Uterus (tissue), 4 donors: ENCODE data around the gene TRIP4. TPM values are rescaled to one million over a fixed set of nuclear protein-coding genes. Genes with fewer than 3 reads are reported as not detected.

Experiments used
- DNase-seq, 2 donors: peaks; one replicate each; pipeline ENCODE4 v3.0.0-alpha.2; 2019 to 2020
- H3K27ac ChIP-seq, 2 donors: fragments of 200-600 bp; sonication (generic); 1 replicate in 1 of 2; 2 replicates in 1 of 2; pipeline ENCODE4 v1.5.1; 2016 to 2018
- H3K27me3 ChIP-seq, 2 donors: fragments of 200-600 bp; sonication (generic); one replicate each; pipeline ENCODE4 v1.5.1; 2018 to 2019; ENCODE audit warnings: control low read depth in 1 of 2
- H3K36me3 ChIP-seq, 2 donors: fragments of 200-600 bp; sonication (generic); one replicate each; pipeline ENCODE4 v1.5.1; 2019; ENCODE audit warnings: control low read depth in 1 of 2
- H3K4me1 ChIP-seq, 2 donors: fragments of 200-600 bp; sonication (generic); one replicate each; pipeline ENCODE4 v1.5.1; 2018 to 2019; ENCODE audit warnings: control low read depth in 1 of 2
- H3K4me3 ChIP-seq, 2 donors: fragments of 200-600 bp; sonication (generic); 1 replicate in 1 of 2; 2 replicates in 1 of 2; pipeline ENCODE4 v1.5.1; 2018 to 2019; ENCODE audit warnings: mild to moderate bottlenecking in 1 of 2
- H3K9me3 ChIP-seq, 2 donors: fragments of 200-600 bp; sonication (generic); one replicate each; pipeline ENCODE4 v1.5.1; 2019; ENCODE audit warnings: control low read depth in 1 of 2
- CTCF ChIP-seq, 4 experiments: fragments of 200-600 bp in 2 of 4; fragments of 450-650 bp in 2 of 4; sonication (generic) in 2 of 4; IDR thresholded peaks; one replicate each; pipeline ENCODE4 v1.5.1; 2016 to 2019; ENCODE audit warnings: antibody characterized with exemption in 4 of 4, mild to moderate bottlenecking in 2 of 4, moderate library complexity in 1 of 4
- POLR2A ChIP-seq, 2 donors: fragments of 450-650 bp; IDR thresholded peaks; one replicate each; pipeline ENCODE4 v1.6.1; 2016; ENCODE audit warnings: antibody characterized with exemption in 2 of 2, mild to moderate bottlenecking in 1 of 2, moderate library complexity in 1 of 2
- intact Hi-C: fragments of 100-400 bp; cut with DNase I; formaldehyde crosslinking; loops from one replicate; pipeline ENCODE4 v1.15.1; 2023; ENCODE audit warnings: low total_unique reads
- total RNA-seq, 4 donors: library from RNA; depleted of rRNA in 3 of 4; stranded (reverse); fragments of >200 nt in 3 of 4; gene quantifications; one replicate each; pipeline versions ENCODE4 v1.1.0 to v1.2.4, GENCODE V29; 2014 to 2023
- donor health status: DM: yes; HTN: yes; CAD: no.

Gene TRIP4
- total RNA-seq, 4 donors from 2014 or later: 1.2 to 24.1 (median 20.3) TPM

- Histone ChIP-seq H3K36me3 (peaks cover 0 to 2% of the 10 kb centered on the region in 2 donors), H3K27me3 (no peaks in the 10 kb centered on the region), H3K4me1 (no peaks in the 10 kb centered on the region), H3K9me3 (no peaks in the 10 kb centered on the region), H3K27ac (no peak overlapping the region), H3K4me3 (no peak overlapping the region)
- TF ChIP-seq POLR2A (IDR thresholded peaks at IDR 0.05) (no peak), CTCF (IDR thresholded peaks at IDR 0.05) (no peak)
- DNase-seq: no peak
- intact Hi-C loops: no loop called here
Observed at GRCh38 chr15:64423970-64424369, 36.3 kb downstream of the TRIP4 start.

- H3K27me3 ChIP-seq: no peaks in the 10 kb centered on the region
- TF ChIP-seq CTCF (IDR thresholded peaks at IDR 0.05): no peak
- TF ChIP-seq POLR2A (IDR thresholded peaks at IDR 0.05): no peak
- intact Hi-C loops: loop anchor here (5.0 kb wide), 1 partner anchor 257 kb away; no protein-coding TSS in a partner anchor
- no peak overlapping the region for H3K4me3 ChIP-seq
- H3K27ac ChIP-seq: no peak overlapping the region
- no peaks in the 10 kb centered on the region for H3K9me3 ChIP-seq
- H3K36me3 ChIP-seq: peaks cover 0 to 2% of the 10 kb centered on the region in 2 donors
- H3K4me1 ChIP-seq: peaks cover 0 to 5% of the 10 kb centered on the region in 2 donors
- DNase-seq: no peak
Observed at GRCh38 chr15:64425221-64425620, 37.6 kb downstream of the TRIP4 start.

GRCh38 chr15:64426845-64427465 lies 39.3 kb downstream of the TRIP4 start:
- no peak for DNase-seq
- H3K4me1 ChIP-seq: peaks cover 0 to 5% of the 10 kb centered on the region in 2 donors
- H3K27me3 ChIP-seq: no peaks in the 10 kb centered on the region
- no peak for TF ChIP-seq POLR2A (IDR thresholded peaks at IDR 0.05)
- peak; percentile 38 to 55 (median 46) for TF ChIP-seq CTCF (IDR thresholded peaks at IDR 0.05)
- no peaks in the 10 kb centered on the region for H3K9me3 ChIP-seq
- peak overlapping the region; percentile 29 to 49 for H3K27ac ChIP-seq
- peaks cover 0 to 2% of the 10 kb centered on the region in 2 donors for H3K36me3 ChIP-seq
- intact Hi-C loops: loop anchor here (5.0 kb wide), 1 partner anchor 255 kb away; no protein-coding TSS in a partner anchor
- no peak overlapping the region for H3K4me3 ChIP-seq

- Histone ChIP-seq H3K27ac (peak overlapping the region; percentile 71 to 77), H3K9me3 (no peaks in the 10 kb centered on the region), H3K4me1 (peaks cover 0 to 5% of the 10 kb centered on the region in 2 donors), H3K36me3 (no peaks in the 10 kb centered on the region), H3K27me3 (no peaks in the 10 kb centered on the region), H3K4me3 (no peak overlapping the region)
- TF ChIP-seq POLR2A (IDR thresholded peaks at IDR 0.05) (no peak), CTCF (IDR thresholded peaks at IDR 0.05) (no peak)
- intact Hi-C loops: loop anchor here (5.0 kb wide), 1 partner anchor 253 kb away; no protein-coding TSS in a partner anchor
- DNase-seq: no peak
Observed at GRCh38 chr15:64429448-64429847, 41.8 kb downstream of the TRIP4 start.

GRCh38 chr15:64430000-64430735 lies 42.5 kb downstream of the TRIP4 start:
- Histone ChIP-seq H3K4me3 (no peak overlapping the region), H3K36me3 (no peaks in the 10 kb centered on the region), H3K9me3 (no peaks in the 10 kb centered on the region), H3K27ac (peak overlapping the region; percentile 71 to 77), H3K27me3 (no peaks in the 10 kb centered on the region), H3K4me1 (peaks cover 0 to 5% of the 10 kb centered on the region in 2 donors)
- intact Hi-C loops: loop anchor here (5.0 kb wide), 1 partner anchor 252 kb away; no protein-coding TSS in a partner anchor
- DNase-seq: peak; percentile 68 to 71
- TF ChIP-seq CTCF (IDR thresholded peaks at IDR 0.05) (no peak), POLR2A (IDR thresholded peaks at IDR 0.05) (no peak)
